Neutrophil (primary cell): ENCODE results near the gene CABLES1.

Experiments used
- H3K27ac ChIP-seq: fragments of 200-600 bp; sonication (generic); 2 replicates; pipeline ENCODE4 v1.5.1; 2016; ENCODE audit warnings: mild to moderate bottlenecking, moderate library complexity
- H3K27me3 ChIP-seq: fragments of 200-600 bp; sonication (generic); 2 replicates; pipeline ENCODE4 v1.6.0; 2016; ENCODE audit warnings: mild to moderate bottlenecking
- H3K36me3 ChIP-seq: fragments of 200-600 bp; sonication (generic); 2 replicates; pipeline ENCODE4 v1.5.1; 2017
- H3K4me1 ChIP-seq, 2 experiments: fragments of 200-600 bp in 1 of 2; sonication (generic) in 1 of 2; 1 replicate in 1 of 2; 2 replicates in 1 of 2; pipeline versions ENCODE4 v1.5.1 to v1.6.1; 2013 to 2016; ENCODE audit warnings: low read depth in 1 of 2, low read length in 1 of 2, mild to moderate bottlenecking in 1 of 2, moderate library complexity in 1 of 2; ENCODE audit not compliant: control insufficient read depth in 1 of 2, insufficient read depth in 1 of 2
- H3K4me3 ChIP-seq, 2 experiments: fragments of 200-600 bp in 1 of 2; sonication (generic) in 1 of 2; 1 replicate in 1 of 2; 2 replicates in 1 of 2; pipeline ENCODE4 v1.5.1; 2013 to 2016; ENCODE audit warnings: low read depth in 1 of 2, low read length in 1 of 2, mild to moderate bottlenecking in 1 of 2, moderate library complexity in 1 of 2
- H3K9me3 ChIP-seq: fragments of 200-600 bp; sonication (generic); 2 replicates; pipeline ENCODE4 v1.5.1; 2016
- TF ChIP-seq, protein P1 (sequence below): fragments of 200-600 bp; sonication (generic); IDR thresholded peaks from 2 replicates; pipeline ENCODE4 v1.5.1; 2016; ENCODE audit warnings: antibody characterized with exemption

The CABLES1 gene

DNA sequence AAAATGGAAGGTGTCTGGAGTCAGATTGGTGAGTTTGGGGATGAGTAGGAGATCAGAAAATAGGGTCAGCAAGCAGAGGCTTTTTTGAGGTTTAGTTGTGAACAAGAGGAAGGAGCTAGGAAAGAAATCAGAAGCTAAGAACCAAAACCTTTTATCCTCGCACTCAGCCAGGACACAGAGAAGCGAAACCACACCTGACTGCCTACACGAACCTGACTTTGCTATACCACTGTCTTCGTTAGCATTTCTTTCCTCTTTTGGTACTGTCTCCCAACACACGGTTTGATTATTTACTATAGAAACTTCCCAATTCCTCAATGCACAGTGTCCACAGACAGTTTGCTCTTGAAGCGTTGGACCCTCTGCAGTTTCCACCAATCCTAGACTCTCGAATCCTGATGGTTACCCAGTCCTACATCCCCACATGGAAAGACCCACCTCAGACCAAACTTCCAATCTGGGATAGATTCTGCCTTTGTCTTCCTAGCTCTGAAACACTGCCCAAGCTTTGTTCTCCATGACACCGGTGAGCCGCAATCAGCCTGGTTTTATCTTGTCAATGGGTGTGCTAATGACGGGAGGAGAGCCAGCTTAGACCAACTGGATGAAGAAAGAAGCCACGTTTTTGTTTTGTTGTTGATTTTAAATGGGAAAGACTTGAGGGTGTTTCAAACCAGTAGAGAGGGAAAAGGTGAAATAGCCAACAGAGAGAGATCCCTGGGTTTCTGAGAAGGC is 137.4 kb downstream of the CABLES1 start:
- TF ChIP-seq, protein P1, sequence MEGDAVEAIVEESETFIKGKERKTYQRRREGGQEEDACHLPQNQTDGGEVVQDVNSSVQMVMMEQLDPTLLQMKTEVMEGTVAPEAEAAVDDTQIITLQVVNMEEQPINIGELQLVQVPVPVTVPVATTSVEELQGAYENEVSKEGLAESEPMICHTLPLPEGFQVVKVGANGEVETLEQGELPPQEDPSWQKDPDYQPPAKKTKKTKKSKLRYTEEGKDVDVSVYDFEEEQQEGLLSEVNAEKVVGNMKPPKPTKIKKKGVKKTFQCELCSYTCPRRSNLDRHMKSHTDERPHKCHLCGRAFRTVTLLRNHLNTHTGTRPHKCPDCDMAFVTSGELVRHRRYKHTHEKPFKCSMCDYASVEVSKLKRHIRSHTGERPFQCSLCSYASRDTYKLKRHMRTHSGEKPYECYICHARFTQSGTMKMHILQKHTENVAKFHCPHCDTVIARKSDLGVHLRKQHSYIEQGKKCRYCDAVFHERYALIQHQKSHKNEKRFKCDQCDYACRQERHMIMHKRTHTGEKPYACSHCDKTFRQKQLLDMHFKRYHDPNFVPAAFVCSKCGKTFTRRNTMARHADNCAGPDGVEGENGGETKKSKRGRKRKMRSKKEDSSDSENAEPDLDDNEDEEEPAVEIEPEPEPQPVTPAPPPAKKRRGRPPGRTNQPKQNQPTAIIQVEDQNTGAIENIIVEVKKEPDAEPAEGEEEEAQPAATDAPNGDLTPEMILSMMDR, result no peak
- no peaks in the 10 kb centered on the region for H3K36me3 ChIP-seq
- no peak overlapping the region for H3K27ac ChIP-seq
- no peak overlapping the region for H3K4me3 ChIP-seq
- H3K27me3 ChIP-seq, result no peaks in the 10 kb centered on the region
- H3K9me3 ChIP-seq, result peaks cover 3% of the 10 kb centered on the region
- H3K4me1 ChIP-seq, result no peaks in the 10 kb centered on the region

- Histone ChIP-seq H3K27me3 (no peaks in the 10 kb centered on the region), H3K36me3 (no peaks in the 10 kb centered on the region), H3K4me1 (no peaks in the 10 kb centered on the region), H3K27ac (no peak overlapping the region), H3K9me3 (peaks cover 3% of the 10 kb centered on the region), H3K4me3 (no peak overlapping the region)
- TF ChIP-seq, protein P1, result no peak
Measured at GRCh38 chr18:23273443-23273966, 138.2 kb downstream of the CABLES1 start.

- TF ChIP-seq, protein P1, result no peak
- Histone ChIP-seq H3K4me3 (no peak overlapping the region), H3K9me3 (peaks cover 2% of the 10 kb centered on the region), H3K27ac (no peak overlapping the region), H3K4me1 (no peaks in the 10 kb centered on the region), H3K36me3 (no peaks in the 10 kb centered on the region), H3K27me3 (no peaks in the 10 kb centered on the region)
Measured at GRCh38 chr18:23274638-23275482, 139.6 kb downstream of the CABLES1 start.

- Histone ChIP-seq H3K27me3 (no peaks in the 10 kb centered on the region), H3K27ac (no peak overlapping the region), H3K9me3 (no peaks in the 10 kb centered on the region), H3K36me3 (no peaks in the 10 kb centered on the region), H3K4me3 (no peak overlapping the region), H3K4me1 (no peaks in the 10 kb centered on the region)
- TF ChIP-seq, protein P1, result no peak
Measured at GRCh38 chr18:23276451-23276850, 141.2 kb downstream of the CABLES1 start.

DNA sequence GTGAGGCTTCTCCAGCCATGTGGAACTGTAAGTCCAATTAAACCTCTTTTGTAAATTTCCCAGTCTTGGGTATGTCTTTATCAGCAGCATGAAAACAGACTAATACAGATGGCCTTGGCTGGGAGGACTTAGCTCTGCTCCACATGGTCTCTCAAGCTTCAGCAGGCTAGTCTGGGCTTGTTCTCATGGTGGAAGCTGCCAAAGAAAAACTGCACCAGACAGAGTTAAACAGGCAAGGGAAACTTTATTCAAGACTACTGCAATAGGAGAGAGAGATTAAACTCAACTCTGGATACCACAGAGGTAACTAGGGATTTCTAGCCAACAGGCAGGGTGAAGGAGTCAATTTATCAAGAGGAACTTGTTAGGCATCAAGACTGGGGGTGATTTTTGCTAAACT is 142.1 kb downstream of the CABLES1 start:
- no peaks in the 10 kb centered on the region for H3K9me3 ChIP-seq
- no peak overlapping the region for H3K4me3 ChIP-seq
- no peak overlapping the region for H3K27ac ChIP-seq
- no peaks in the 10 kb centered on the region for H3K4me1 ChIP-seq
- TF ChIP-seq, protein P1, result no peak
- H3K27me3 ChIP-seq, result no peaks in the 10 kb centered on the region
- no peaks in the 10 kb centered on the region for H3K36me3 ChIP-seq
